ENCODE data around the gene IL25.

DNA sequence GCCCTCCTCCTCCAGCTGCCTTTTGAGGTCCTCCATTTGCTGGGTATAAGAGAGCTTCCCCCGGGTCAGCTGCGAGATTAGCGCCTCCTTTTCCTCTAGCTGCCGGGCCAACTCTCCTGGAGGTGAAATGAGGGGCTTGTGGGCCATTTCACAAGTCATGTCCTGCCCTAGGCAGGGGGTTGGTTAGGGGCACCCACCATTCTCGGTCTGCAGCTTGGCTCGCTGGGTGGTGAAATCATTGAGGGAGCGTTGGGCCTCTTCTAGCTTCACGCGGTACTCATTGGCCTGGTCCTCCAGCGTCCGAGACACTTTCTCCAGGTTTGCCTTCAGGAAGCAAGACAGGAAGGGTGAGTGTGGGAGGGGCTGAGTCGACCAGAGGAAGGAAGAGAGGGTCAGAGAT lies 16.8 kb downstream of the IL25 start:
- TF ChIP-seq, protein P1, sequence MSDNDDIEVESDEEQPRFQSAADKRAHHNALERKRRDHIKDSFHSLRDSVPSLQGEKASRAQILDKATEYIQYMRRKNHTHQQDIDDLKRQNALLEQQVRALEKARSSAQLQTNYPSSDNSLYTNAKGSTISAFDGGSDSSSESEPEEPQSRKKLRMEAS (IDR thresholded peaks at IDR 0.05; ENCODE audit: low read depth, low read length): no peak
- TF ChIP-seq, protein P2, sequence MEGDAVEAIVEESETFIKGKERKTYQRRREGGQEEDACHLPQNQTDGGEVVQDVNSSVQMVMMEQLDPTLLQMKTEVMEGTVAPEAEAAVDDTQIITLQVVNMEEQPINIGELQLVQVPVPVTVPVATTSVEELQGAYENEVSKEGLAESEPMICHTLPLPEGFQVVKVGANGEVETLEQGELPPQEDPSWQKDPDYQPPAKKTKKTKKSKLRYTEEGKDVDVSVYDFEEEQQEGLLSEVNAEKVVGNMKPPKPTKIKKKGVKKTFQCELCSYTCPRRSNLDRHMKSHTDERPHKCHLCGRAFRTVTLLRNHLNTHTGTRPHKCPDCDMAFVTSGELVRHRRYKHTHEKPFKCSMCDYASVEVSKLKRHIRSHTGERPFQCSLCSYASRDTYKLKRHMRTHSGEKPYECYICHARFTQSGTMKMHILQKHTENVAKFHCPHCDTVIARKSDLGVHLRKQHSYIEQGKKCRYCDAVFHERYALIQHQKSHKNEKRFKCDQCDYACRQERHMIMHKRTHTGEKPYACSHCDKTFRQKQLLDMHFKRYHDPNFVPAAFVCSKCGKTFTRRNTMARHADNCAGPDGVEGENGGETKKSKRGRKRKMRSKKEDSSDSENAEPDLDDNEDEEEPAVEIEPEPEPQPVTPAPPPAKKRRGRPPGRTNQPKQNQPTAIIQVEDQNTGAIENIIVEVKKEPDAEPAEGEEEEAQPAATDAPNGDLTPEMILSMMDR (IDR thresholded peaks at IDR 0.05 in 2 of 3, conservative IDR thresholded peaks at IDR 0.05 in 1 of 3; ENCODE audit: control insufficient read depth in 2 of 3, extremely low read depth in 1 of 3, insufficient read depth in 1 of 3, low read depth in 3 of 3, low read length in 3 of 3): no peak
- TF ChIP-seq, protein P3, sequence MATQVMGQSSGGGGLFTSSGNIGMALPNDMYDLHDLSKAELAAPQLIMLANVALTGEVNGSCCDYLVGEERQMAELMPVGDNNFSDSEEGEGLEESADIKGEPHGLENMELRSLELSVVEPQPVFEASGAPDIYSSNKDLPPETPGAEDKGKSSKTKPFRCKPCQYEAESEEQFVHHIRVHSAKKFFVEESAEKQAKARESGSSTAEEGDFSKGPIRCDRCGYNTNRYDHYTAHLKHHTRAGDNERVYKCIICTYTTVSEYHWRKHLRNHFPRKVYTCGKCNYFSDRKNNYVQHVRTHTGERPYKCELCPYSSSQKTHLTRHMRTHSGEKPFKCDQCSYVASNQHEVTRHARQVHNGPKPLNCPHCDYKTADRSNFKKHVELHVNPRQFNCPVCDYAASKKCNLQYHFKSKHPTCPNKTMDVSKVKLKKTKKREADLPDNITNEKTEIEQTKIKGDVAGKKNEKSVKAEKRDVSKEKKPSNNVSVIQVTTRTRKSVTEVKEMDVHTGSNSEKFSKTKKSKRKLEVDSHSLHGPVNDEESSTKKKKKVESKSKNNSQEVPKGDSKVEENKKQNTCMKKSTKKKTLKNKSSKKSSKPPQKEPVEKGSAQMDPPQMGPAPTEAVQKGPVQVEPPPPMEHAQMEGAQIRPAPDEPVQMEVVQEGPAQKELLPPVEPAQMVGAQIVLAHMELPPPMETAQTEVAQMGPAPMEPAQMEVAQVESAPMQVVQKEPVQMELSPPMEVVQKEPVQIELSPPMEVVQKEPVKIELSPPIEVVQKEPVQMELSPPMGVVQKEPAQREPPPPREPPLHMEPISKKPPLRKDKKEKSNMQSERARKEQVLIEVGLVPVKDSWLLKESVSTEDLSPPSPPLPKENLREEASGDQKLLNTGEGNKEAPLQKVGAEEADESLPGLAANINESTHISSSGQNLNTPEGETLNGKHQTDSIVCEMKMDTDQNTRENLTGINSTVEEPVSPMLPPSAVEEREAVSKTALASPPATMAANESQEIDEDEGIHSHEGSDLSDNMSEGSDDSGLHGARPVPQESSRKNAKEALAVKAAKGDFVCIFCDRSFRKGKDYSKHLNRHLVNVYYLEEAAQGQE (IDR thresholded peaks at IDR 0.05; ENCODE audit: low read depth, low read length): no peak
- TF ChIP-seq TCF3 (IDR thresholded peaks at IDR 0.05; ENCODE audit: borderline replicate concordance, insufficient read depth, low read depth, low read length) (no peak), EZH2 (IDR thresholded peaks at IDR 0.05; ENCODE audit: borderline replicate concordance, control insufficient read depth, low read depth, low read length) (no peak), EGR1 (IDR thresholded peaks at IDR 0.05; ENCODE audit: borderline replicate concordance in 1 of 2, low read depth in 2 of 2, low read length in 2 of 2) (no peak), FOS (IDR thresholded peaks at IDR 0.05; ENCODE audit: borderline replicate concordance, extremely low read depth, insufficient read length) (no peak)
- TF ChIP-seq, protein P4, sequence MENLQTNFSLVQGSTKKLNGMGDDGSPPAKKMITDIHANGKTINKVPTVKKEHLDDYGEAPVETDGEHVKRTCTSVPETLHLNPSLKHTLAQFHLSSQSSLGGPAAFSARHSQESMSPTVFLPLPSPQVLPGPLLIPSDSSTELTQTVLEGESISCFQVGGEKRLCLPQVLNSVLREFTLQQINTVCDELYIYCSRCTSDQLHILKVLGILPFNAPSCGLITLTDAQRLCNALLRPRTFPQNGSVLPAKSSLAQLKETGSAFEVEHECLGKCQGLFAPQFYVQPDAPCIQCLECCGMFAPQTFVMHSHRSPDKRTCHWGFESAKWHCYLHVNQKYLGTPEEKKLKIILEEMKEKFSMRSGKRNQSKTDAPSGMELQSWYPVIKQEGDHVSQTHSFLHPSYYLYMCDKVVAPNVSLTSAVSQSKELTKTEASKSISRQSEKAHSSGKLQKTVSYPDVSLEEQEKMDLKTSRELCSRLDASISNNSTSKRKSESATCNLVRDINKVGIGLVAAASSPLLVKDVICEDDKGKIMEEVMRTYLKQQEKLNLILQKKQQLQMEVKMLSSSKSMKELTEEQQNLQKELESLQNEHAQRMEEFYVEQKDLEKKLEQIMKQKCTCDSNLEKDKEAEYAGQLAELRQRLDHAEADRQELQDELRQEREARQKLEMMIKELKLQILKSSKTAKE (IDR thresholded peaks at IDR 0.05; ENCODE audit: low read depth, poor library complexity, severe bottlenecking): no peak

All from GM12878 (cell line).